OCI-LY1 (cell line): ENCODE results near the gene PLEKHG4B.

ENCODE experiments used
- H2AFZ ChIP-seq: fragments of 200-600 bp; sonication (generic), shearing (Covaris generic); 2 replicates; pipeline ENCODE4 v1.6.0; 2014; ENCODE audit warnings: antibody characterized with exemption, mild to moderate bottlenecking, low read length
- H3F3A ChIP-seq: fragments of 200-600 bp; sonication (generic), shearing (Covaris generic); 2 replicates; pipeline ENCODE4 v1.6.0; 2014; ENCODE audit warnings: mild to moderate bottlenecking, antibody characterized with exemption, low read length, moderate library complexity; ENCODE audit not compliant: insufficient read depth
- H3K27ac ChIP-seq: fragments of 200-600 bp; sonication (generic); 2 replicates; pipeline ENCODE4 v1.5.1; 2014; ENCODE audit warnings: low read length, mixed run types, mild to moderate bottlenecking, low read depth; ENCODE audit not compliant: poor library complexity, severe bottlenecking
- H3K27me3 ChIP-seq: fragments of 200-600 bp; sonication (generic); 2 replicates; pipeline ENCODE4 v1.6.0; 2014; ENCODE audit warnings: antibody characterized with exemption, mild to moderate bottlenecking, low read length, moderate library complexity; ENCODE audit not compliant: insufficient read depth
- H3K36me3 ChIP-seq: fragments of 200-600 bp; sonication (generic); 2 replicates; pipeline ENCODE4 v1.6.1; 2014; ENCODE audit warnings: mild to moderate bottlenecking, antibody characterized with exemption, low read length, moderate library complexity, mixed read lengths; ENCODE audit not compliant: insufficient read depth
- H3K4me1 ChIP-seq: fragments of 200-600 bp; sonication (generic); 2 replicates; pipeline ENCODE4 v1.5.1; 2014; ENCODE audit warnings: mild to moderate bottlenecking, low read length, moderate library complexity; ENCODE audit not compliant: insufficient read depth, severe bottlenecking
- H3K4me2 ChIP-seq: fragments of 200-600 bp; sonication (generic), shearing (Covaris generic); 2 replicates; pipeline ENCODE4 v1.6.1; 2014; ENCODE audit warnings: low read length
- H3K4me3 ChIP-seq: fragments of 200-600 bp; sonication (generic); 2 replicates; pipeline ENCODE4 v1.5.1; 2014; ENCODE audit warnings: low read length, low read depth, mild to moderate bottlenecking, mixed read lengths; ENCODE audit not compliant: poor library complexity, severe bottlenecking
- H3K79me2 ChIP-seq: fragments of 200-600 bp; shearing (Covaris generic); 2 replicates; pipeline ENCODE4 v1.6.1; 2016; ENCODE audit warnings: mixed run types, low read length, mixed read lengths; ENCODE audit not compliant: insufficient read depth
- H3K9ac ChIP-seq: fragments of 200-600 bp; sonication (generic), shearing (Covaris generic); 2 replicates; pipeline ENCODE4 v1.6.1; 2014; ENCODE audit warnings: mild to moderate bottlenecking, low read length, mixed read lengths
- H3K9me2 ChIP-seq: fragments of 200-600 bp; sonication (generic), shearing (Covaris generic); 2 replicates; pipeline ENCODE4 v1.6.1; 2014; ENCODE audit warnings: low read depth, mild to moderate bottlenecking, low read length, mixed read lengths
- H3K9me3 ChIP-seq: fragments of 200-600 bp; shearing (Covaris generic); 2 replicates; pipeline ENCODE4 v1.6.1; 2014; ENCODE audit warnings: low read length, mixed read lengths
- H4K20me1 ChIP-seq: fragments of 200-600 bp; sonication (generic), shearing (Covaris generic); 2 replicates; pipeline ENCODE4 v1.6.0; 2016; ENCODE audit warnings: mild to moderate bottlenecking, low read length; ENCODE audit not compliant: insufficient read depth
- EZH2 ChIP-seq: fragments of 200-600 bp; sonication (generic), shearing (Covaris generic); IDR thresholded peaks from 2 replicates; pipeline ENCODE4 v1.8.0; 2017; ENCODE audit warnings: borderline replicate concordance, mixed run types, mild to moderate bottlenecking, antibody characterized with exemption, low read length, moderate library complexity, mixed read lengths
- TF ChIP-seq, protein P1 (sequence below): fragments of 200-600 bp; sonication (generic), shearing (Covaris generic); IDR thresholded peaks from 2 replicates; pipeline ENCODE4 v1.5.1; 2017; ENCODE audit warnings: mild to moderate bottlenecking, antibody characterized with exemption, low read length, moderate library complexity, mixed read lengths

Gene PLEKHG4B

DNA sequence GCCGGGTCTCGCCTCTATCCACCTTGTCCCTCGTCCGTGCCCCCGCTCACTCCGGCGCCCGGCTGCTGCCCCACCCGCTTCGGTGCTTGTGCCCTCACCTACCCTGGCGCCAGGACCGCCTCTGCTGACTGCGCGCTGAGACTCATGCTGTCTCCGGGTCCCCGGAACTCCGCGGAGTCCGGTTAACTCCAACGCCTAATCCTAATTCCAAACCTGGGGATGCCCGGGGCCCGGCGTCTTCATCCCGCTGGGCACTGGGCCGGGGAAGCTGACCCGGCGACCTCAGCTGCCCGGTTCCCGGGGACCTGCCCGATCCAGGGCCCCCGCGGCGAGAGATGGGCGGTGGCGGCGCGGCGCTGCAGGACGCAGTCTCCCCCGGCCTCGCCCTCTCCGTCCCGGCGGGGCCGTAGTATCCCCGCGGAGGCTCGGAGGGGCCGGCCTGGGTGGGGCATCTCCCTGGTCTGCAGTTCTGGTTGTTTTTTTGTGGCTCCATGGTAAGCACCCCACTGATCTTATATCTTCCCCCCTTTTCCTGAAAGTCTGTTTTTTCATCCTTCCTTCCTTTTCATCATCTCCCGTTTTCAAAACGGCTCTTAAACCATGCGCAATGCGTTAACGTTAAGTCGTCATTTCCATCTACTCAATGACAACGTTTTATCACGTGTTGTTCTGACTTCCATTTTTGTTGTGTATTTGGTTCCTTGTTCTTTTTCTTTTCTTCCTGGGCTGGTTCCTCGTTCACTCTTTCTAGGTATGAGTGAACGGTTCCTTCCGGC, 41.1 kb upstream of the PLEKHG4B start:
- Histone ChIP-seq H4K20me1 (no peaks in the 10 kb centered on the region), H3K27ac (no peak overlapping the region), H2AFZ (no peak overlapping the region), H3K4me1 (peaks cover 8% of the 10 kb centered on the region), H3K4me3 (no peak overlapping the region), H3F3A (no peaks in the 10 kb centered on the region), H3K27me3 (no peaks in the 10 kb centered on the region), H3K79me2 (no peaks in the 10 kb centered on the region), H3K36me3 (no peaks in the 10 kb centered on the region), H3K9me2 (no peaks in the 10 kb centered on the region), H3K4me2 (no peak overlapping the region), H3K9me3 (no peaks in the 10 kb centered on the region), H3K9ac (no peak overlapping the region)
- no peak for TF ChIP-seq EZH2
- TF ChIP-seq, protein P1, sequence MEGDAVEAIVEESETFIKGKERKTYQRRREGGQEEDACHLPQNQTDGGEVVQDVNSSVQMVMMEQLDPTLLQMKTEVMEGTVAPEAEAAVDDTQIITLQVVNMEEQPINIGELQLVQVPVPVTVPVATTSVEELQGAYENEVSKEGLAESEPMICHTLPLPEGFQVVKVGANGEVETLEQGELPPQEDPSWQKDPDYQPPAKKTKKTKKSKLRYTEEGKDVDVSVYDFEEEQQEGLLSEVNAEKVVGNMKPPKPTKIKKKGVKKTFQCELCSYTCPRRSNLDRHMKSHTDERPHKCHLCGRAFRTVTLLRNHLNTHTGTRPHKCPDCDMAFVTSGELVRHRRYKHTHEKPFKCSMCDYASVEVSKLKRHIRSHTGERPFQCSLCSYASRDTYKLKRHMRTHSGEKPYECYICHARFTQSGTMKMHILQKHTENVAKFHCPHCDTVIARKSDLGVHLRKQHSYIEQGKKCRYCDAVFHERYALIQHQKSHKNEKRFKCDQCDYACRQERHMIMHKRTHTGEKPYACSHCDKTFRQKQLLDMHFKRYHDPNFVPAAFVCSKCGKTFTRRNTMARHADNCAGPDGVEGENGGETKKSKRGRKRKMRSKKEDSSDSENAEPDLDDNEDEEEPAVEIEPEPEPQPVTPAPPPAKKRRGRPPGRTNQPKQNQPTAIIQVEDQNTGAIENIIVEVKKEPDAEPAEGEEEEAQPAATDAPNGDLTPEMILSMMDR: no peak

- H3K9ac ChIP-seq: no peak overlapping the region
- H3K4me3 ChIP-seq: no peak overlapping the region
These were observed 40.5 kb upstream of the PLEKHG4B start for GRCh38 chr5:51500-51823.

GRCh38 chr5:53381-54174, 38.4 kb upstream of the PLEKHG4B start:
- Histone ChIP-seq H3K4me1 (no peaks in the 10 kb centered on the region), H4K20me1 (no peaks in the 10 kb centered on the region), H3K36me3 (no peaks in the 10 kb centered on the region), H3K9me3 (no peaks in the 10 kb centered on the region), H3K9ac (no peak overlapping the region), H3F3A (no peaks in the 10 kb centered on the region), H3K9me2 (no peaks in the 10 kb centered on the region), H2AFZ (no peak overlapping the region), H3K4me3 (no peak overlapping the region), H3K27me3 (no peaks in the 10 kb centered on the region), H3K79me2 (no peaks in the 10 kb centered on the region), H3K27ac (no peak overlapping the region), H3K4me2 (no peak overlapping the region)
- TF ChIP-seq EZH2: no peak
- TF ChIP-seq, protein P1: no peak

More at GRCh38 chr5:51500-51823, 40.5 kb upstream of the PLEKHG4B start:
- H4K20me1 ChIP-seq: no peaks in the 10 kb centered on the region
- TF ChIP-seq EZH2: no peak
- TF ChIP-seq, protein P1: no peak
- no peaks in the 10 kb centered on the region for H3K27me3 ChIP-seq
- no peaks in the 10 kb centered on the region for H3K9me2 ChIP-seq
- no peaks in the 10 kb centered on the region for H3F3A ChIP-seq
- no peaks in the 10 kb centered on the region for H3K36me3 ChIP-seq
- no peak overlapping the region for H3K4me2 ChIP-seq
- H3K79me2 ChIP-seq: no peaks in the 10 kb centered on the region
- peaks cover 2% of the 10 kb centered on the region for H3K4me1 ChIP-seq
- H2AFZ ChIP-seq: no peak overlapping the region
- no peak overlapping the region for H3K27ac ChIP-seq
- H3K9me3 ChIP-seq: no peaks in the 10 kb centered on the region
